ENCODE results near the gene CAMKK1.

- TF ChIP-seq CTCF (IDR thresholded peaks at IDR 0.05) (no peak), POLR2A (IDR thresholded peaks at IDR 0.05) (no peak)
Observed at GRCh38 chr17:3919123-3919624, 26.3 kb upstream of the CAMKK1 start.
